NB4 (cell line): ENCODE data around the gene DYNLT1.

Experiments
- DNase-seq: peaks from one replicate; pipeline ENCODE4 v3.0.0; 2010; ENCODE audit warnings: low read depth
- H3K4me3 ChIP-seq: one replicate; pipeline ENCODE4 v1.5.1; 2011; ENCODE audit warnings: mild to moderate bottlenecking, low read depth, low read length, moderate library complexity
- CTCF ChIP-seq: IDR thresholded peaks from one replicate; pipeline ENCODE4 v1.5.1; 2012; ENCODE audit warnings: low read depth, low read length
- MAX ChIP-seq: IDR thresholded peaks from 2 replicates; pipeline ENCODE4 v1.6.1; 2011; ENCODE audit warnings: low read depth, low read length
- MYC ChIP-seq: IDR thresholded peaks from 2 replicates; pipeline ENCODE4 v1.6.1; 2011; ENCODE audit warnings: low read depth, low read length
- POLR2A ChIP-seq: IDR thresholded peaks from 2 replicates; pipeline ENCODE4 v1.6.1; 2011; ENCODE audit warnings: mild to moderate bottlenecking; ENCODE audit not compliant: insufficient read length; ENCODE audit errors: extremely low read depth

The DYNLT1 gene

GRCh38 chr6:158630938-158631616 is 13.5 kb downstream of the DYNLT1 start:
- H3K4me3 ChIP-seq, result no peak overlapping the region
- no peak for DNase-seq
- TF ChIP-seq CTCF, result no peak
- TF ChIP-seq MAX, result no peak
- no peak for TF ChIP-seq POLR2A

- no peak for TF ChIP-seq CTCF
- TF ChIP-seq MAX, result no peak
- no peak for TF ChIP-seq POLR2A
- no peak for TF ChIP-seq MYC
- no peak overlapping the region for H3K4me3 ChIP-seq
- DNase-seq, result no peak
Observed at GRCh38 chr6:158629367-158630221, 14.9 kb downstream of the DYNLT1 start.

GRCh38 chr6:158628542-158628941 is 16.0 kb downstream of the DYNLT1 start:
- no peak overlapping the region for H3K4me3 ChIP-seq
- TF ChIP-seq POLR2A (no peak), MYC (no peak), MAX (no peak), CTCF (no peak)
- DNase-seq, result no peak

- DNase-seq, result no peak
- no peak overlapping the region for H3K4me3 ChIP-seq
- TF ChIP-seq POLR2A (no peak), MYC (no peak), MAX (no peak), CTCF (no peak)
Observed at GRCh38 chr6:158627940-158628211, 16.7 kb downstream of the DYNLT1 start.

- no peak for DNase-seq
- no peak for TF ChIP-seq MYC
- TF ChIP-seq CTCF, result no peak
- TF ChIP-seq POLR2A, result no peak
- TF ChIP-seq MAX, result no peak
Observed at GRCh38 chr6:158627168-158627939, 17.2 kb downstream of the DYNLT1 start.

More at GRCh38 chr6:158627168-158627939, 17.2 kb downstream of the DYNLT1 start:
- H3K4me3 ChIP-seq, result no peak overlapping the region
